GM12891 (cell line): ENCODE measurements around the gene CAMK1.

ENCODE experiments used
- POLR2A ChIP-seq: IDR thresholded peaks from 2 replicates; pipeline ENCODE4 v1.6.1; 2011; ENCODE audit warnings: low read depth, low read length, control low read depth
- POLR2AphosphoS5 ChIP-seq: IDR thresholded peaks from 2 replicates; pipeline ENCODE4 v1.6.1; 2011; ENCODE audit warnings: low read depth, low read length, control low read depth
- SPI1 ChIP-seq: IDR thresholded peaks from 2 replicates; pipeline ENCODE4 v1.6.1; 2011; ENCODE audit warnings: low read depth, low read length, control low read depth

DNA sequence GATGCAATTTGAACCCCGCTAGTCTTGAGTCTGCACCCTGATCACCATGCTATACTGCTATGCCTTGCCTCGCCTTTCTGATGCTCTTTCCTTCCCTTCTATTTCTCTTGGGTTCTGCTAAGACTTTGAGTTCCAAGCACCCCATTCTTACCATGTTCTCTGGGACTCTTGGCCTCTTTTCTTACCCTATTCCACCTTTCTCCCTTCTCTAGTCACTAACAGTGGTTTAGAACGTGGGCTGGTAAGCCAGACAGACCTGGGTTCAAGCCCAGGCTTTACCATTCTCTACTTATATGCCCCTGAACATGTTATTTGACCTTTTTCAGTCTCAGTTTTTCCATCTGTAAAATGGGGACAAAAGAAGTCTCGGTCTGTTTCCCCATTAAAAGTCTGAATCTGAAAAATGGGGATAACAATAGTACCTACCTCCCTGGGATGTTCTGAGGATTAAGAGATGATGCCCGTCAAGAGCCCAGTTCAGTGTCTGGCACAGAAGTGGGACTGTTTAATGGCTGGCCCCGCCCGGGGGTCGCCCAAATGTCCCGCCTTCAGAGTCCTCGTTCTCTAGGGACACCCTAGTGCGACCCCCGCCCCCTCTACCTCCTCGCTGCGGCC lies 22.1 kb upstream of the CAMK1 start:
- no peak for TF ChIP-seq POLR2AphosphoS5
- TF ChIP-seq POLR2A, result peak; percentile 9
- no peak for TF ChIP-seq SPI1
